WTC11 (cell line): ENCODE data around the gene CES5A.
"Not testable (repeated sequence)": the region's sequence is repeated elsewhere in the genome, so short reads cannot be mapped to it uniquely, and the experiment has no call there.

ENCODE experiments used
- ATF1 ChIP-seq: sonication (generic); formaldehyde crosslinking; IDR thresholded peaks from 2 replicates; pipeline ENCODE4 v1.8.1; 2023; ENCODE audit warnings: mild to moderate bottlenecking, moderate library complexity, missing genetic modification reagents
- ATF6 ChIP-seq: sonication (generic); formaldehyde crosslinking; IDR thresholded peaks from 2 replicates; pipeline ENCODE4 v1.8.1; 2023; ENCODE audit warnings: mild to moderate bottlenecking, missing genetic modification reagents
- CTCF ChIP-seq: fragments of 200-600 bp; IDR thresholded peaks from 2 replicates; pipeline ENCODE4 v1.8.0; 2022; ENCODE audit warnings: antibody characterized with exemption
- ETV6 ChIP-seq: sonication (generic); formaldehyde crosslinking; IDR thresholded peaks from 2 replicates; pipeline ENCODE4 v1.8.1; 2022; ENCODE audit warnings: mild to moderate bottlenecking, missing genetic modification reagents
- GABPB1 ChIP-seq: sonication (generic); formaldehyde crosslinking; IDR thresholded peaks from 2 replicates; pipeline ENCODE4 v1.8.1; 2023; ENCODE audit warnings: mild to moderate bottlenecking, missing genetic modification reagents
- MAX ChIP-seq: sonication (generic); formaldehyde crosslinking; IDR thresholded peaks from 2 replicates; pipeline ENCODE4 v1.8.0; 2022; ENCODE audit warnings: mild to moderate bottlenecking, missing genetic modification reagents
- RELA ChIP-seq: sonication (generic); formaldehyde crosslinking; IDR thresholded peaks from 2 replicates; pipeline ENCODE4 v1.8.1; 2022; ENCODE audit warnings: missing genetic modification reagents, mild to moderate bottlenecking, borderline replicate concordance
- TP53 ChIP-seq: sonication (generic); formaldehyde crosslinking; IDR thresholded peaks from 2 replicates; pipeline ENCODE4 v1.8.1; 2023; ENCODE audit warnings: mild to moderate bottlenecking, missing genetic modification reagents
- TF ChIP-seq, protein P1 (sequence below): sonication (generic); formaldehyde crosslinking; IDR thresholded peaks from 2 replicates; pipeline ENCODE4 v1.8.0; 2022; ENCODE audit warnings: mild to moderate bottlenecking, missing genetic modification reagents

GRCh38 chr16:55805104-55805503 is 70.1 kb downstream of the CES5A start:
- not testable (repeated sequence) for TF ChIP-seq CTCF; MAX; TP53 (CRISPR knock-in tag); RELA (CRISPR knock-in tag); GABPB1; ATF6 (CRISPR knock-in tag); ETV6; ATF1
- TF ChIP-seq, protein P1, sequence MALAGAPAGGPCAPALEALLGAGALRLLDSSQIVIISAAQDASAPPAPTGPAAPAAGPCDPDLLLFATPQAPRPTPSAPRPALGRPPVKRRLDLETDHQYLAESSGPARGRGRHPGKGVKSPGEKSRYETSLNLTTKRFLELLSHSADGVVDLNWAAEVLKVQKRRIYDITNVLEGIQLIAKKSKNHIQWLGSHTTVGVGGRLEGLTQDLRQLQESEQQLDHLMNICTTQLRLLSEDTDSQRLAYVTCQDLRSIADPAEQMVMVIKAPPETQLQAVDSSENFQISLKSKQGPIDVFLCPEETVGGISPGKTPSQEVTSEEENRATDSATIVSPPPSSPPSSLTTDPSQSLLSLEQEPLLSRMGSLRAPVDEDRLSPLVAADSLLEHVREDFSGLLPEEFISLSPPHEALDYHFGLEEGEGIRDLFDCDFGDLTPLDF, result not testable (repeated sequence)
